Measurements from ENCODE around the gene SLC22A17. TPM values are rescaled to one million over a fixed set of nuclear protein-coding genes. Genes with fewer than 3 reads are reported as not detected.

Gene SLC22A17
- total RNA-seq, 1 donor from 2014 or later = 22.2 TPM

GRCh38 chr14:23349156-23349845, 3.4 kb downstream of the SLC22A17 start:
- Histone ChIP-seq H3K36me3 (no peaks in the 10 kb centered on the region), H3K27me3 (peaks cover 9% of the 10 kb centered on the region), H3K9me3 (ENCODE audit: low read depth) (no peaks in the 10 kb centered on the region), H3K9ac (no peak overlapping the region), H3K27ac (no peak overlapping the region), H3K4me1 (peaks cover 5% of the 10 kb centered on the region), H3F3A (ENCODE audit: low read depth) (peaks cover 23% of the 10 kb centered on the region), H3K79me2 (ENCODE audit: low read depth) (peaks cover 3% of the 10 kb centered on the region), H4K20me1 (ENCODE audit: low read depth) (peaks cover 9% of the 10 kb centered on the region), H3K4me2 (no peak overlapping the region), H3K4me3 (no peak overlapping the region), H2AFZ (replicated peaks) (no peak overlapping the region)
- no peak for DNase-seq (ENCODE audit: low spot score)
- peaks cover 24% of the 10 kb centered on the region for H3K4me1 Mint-ChIP-seq
- H3K36me3 Mint-ChIP-seq = peaks cover 23% of the 10 kb centered on the region
- H3K27ac Mint-ChIP-seq = peak overlapping the region; percentile 10
- peaks cover 19% of the 10 kb centered on the region for H3K27me3 Mint-ChIP-seq (ENCODE audit: insufficient read depth, low read depth)
- peaks cover 8% of the 10 kb centered on the region for H3K9me3 Mint-ChIP-seq
- H3K4me3 Mint-ChIP-seq = peak overlapping the region; percentile 2
- TF ChIP-seq EZH2phosphoT487 (IDR thresholded peaks at IDR 0.05) = no peak

GRCh38 chr14:23348297-23348655, 4.4 kb downstream of the SLC22A17 start:
- peaks cover 15% of the 10 kb centered on the region for H3F3A ChIP-seq (ENCODE audit: low read depth)
- H4K20me1 ChIP-seq (ENCODE audit: low read depth) = peaks cover 9% of the 10 kb centered on the region
- no peak overlapping the region for H3K27ac ChIP-seq
- H3K36me3 Mint-ChIP-seq = peaks cover 23% of the 10 kb centered on the region
- H3K4me1 Mint-ChIP-seq = peaks cover 22% of the 10 kb centered on the region
- peaks cover 8% of the 10 kb centered on the region for H3K9me3 Mint-ChIP-seq
- H3K9ac ChIP-seq = no peak overlapping the region
- peaks cover 5% of the 10 kb centered on the region for H3K4me1 ChIP-seq
- H3K79me2 ChIP-seq (ENCODE audit: low read depth) = peaks cover 3% of the 10 kb centered on the region
- H3K27me3 Mint-ChIP-seq (ENCODE audit: insufficient read depth, low read depth) = peaks cover 15% of the 10 kb centered on the region
- no peak overlapping the region for H2AFZ ChIP-seq (replicated peaks)
- no peak for TF ChIP-seq EZH2phosphoT487 (IDR thresholded peaks at IDR 0.05)
- no peak for TF ChIP-seq CTCF (IDR thresholded peaks at IDR 0.05)
- no peak for TF ChIP-seq EZH2 (IDR thresholded peaks at IDR 0.05)
- H3K27me3 ChIP-seq = peaks cover 9% of the 10 kb centered on the region
- H3K36me3 ChIP-seq = no peaks in the 10 kb centered on the region
- DNase-seq (ENCODE audit: low spot score) = no peak
- H3K4me3 Mint-ChIP-seq = no peak overlapping the region
- no peak overlapping the region for H3K4me3 ChIP-seq
- H3K4me2 ChIP-seq = no peak overlapping the region
- no peak overlapping the region for H3K27ac Mint-ChIP-seq
- H3K9me3 ChIP-seq (ENCODE audit: low read depth) = no peaks in the 10 kb centered on the region

DNA sequence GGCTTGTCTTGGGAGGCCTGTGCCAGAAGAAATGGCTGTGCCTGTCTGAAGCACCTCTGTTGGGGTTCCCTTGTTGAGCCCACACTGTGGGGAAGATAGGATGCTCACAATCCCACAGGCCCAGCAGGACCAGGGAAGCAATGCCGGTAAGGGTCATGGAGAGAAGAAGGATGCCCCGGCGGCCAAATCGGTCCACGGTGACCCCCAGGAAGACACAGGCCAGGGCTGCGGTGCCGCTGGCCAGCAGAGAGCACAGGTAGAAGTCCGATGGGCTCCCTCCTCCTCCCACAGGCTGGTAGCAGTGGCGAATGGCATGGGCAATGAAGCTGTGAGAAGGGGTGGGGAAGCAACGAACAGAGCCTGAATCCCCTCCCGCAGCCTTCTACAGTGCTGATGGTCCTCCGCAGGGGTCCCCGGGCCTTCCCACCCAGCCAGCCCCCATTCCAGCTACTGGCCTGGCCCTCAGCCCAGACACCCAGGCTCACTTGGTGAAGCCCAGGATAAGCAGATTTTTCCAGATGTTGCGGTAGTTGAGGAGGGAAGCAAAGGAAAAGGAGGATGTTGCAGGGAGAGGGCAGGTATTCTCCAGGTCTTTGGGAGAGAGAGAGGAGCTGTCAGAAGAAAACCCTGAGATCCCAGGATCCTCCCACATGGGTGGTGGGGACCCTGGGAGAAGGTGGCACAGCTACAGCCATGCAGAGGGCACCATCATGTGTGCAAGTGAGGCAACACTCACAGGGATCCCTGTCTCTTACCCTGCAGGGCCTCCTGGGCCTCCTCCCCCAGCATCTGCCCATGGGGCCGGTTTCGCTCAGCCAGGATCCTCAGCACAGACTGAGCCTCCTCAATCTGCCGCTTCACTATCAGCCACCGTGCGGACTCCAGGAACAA, 5.0 kb downstream of the SLC22A17 start:
- no peak for DNase-seq (ENCODE audit: low spot score)
- Mint-ChIP-seq H3K4me1 (peaks cover 16% of the 10 kb centered on the region), H3K36me3 (peaks cover 23% of the 10 kb centered on the region), H3K9me3 (peaks cover 8% of the 10 kb centered on the region), H3K27ac (no peak overlapping the region), H3K4me3 (peak overlapping the region; percentile 70), H3K27me3 (ENCODE audit: insufficient read depth, low read depth) (peaks cover 11% of the 10 kb centered on the region)
- TF ChIP-seq CTCF (IDR thresholded peaks at IDR 0.05) (no peak), EZH2 (IDR thresholded peaks at IDR 0.05) (no peak), EZH2phosphoT487 (IDR thresholded peaks at IDR 0.05) (no peak)
- H3K27ac ChIP-seq = no peak overlapping the region
- no peak overlapping the region for H3K4me2 ChIP-seq
- peaks cover 5% of the 10 kb centered on the region for H3K4me1 ChIP-seq
- peaks cover 9% of the 10 kb centered on the region for H3K27me3 ChIP-seq
- no peak overlapping the region for H2AFZ ChIP-seq (replicated peaks)
- H4K20me1 ChIP-seq (ENCODE audit: low read depth) = peaks cover 9% of the 10 kb centered on the region
- H3K9me3 ChIP-seq (ENCODE audit: low read depth) = no peaks in the 10 kb centered on the region
- peaks cover 10% of the 10 kb centered on the region for H3F3A ChIP-seq (ENCODE audit: low read depth)
- H3K9ac ChIP-seq = no peak overlapping the region
- no peaks in the 10 kb centered on the region for H3K36me3 ChIP-seq
- no peak overlapping the region for H3K4me3 ChIP-seq
- peaks cover 3% of the 10 kb centered on the region for H3K79me2 ChIP-seq (ENCODE audit: low read depth)
